HepG2 (cell line): ENCODE results near the gene TMEM258. TPM values are rescaled to one million over a fixed set of nuclear protein-coding genes. Genes with fewer than 3 reads are reported as not detected.

Source experiments
- AKAP8 ChIP-seq: sonication (generic); formaldehyde crosslinking; IDR thresholded peaks from 2 replicates; pipeline ENCODE4 v1.5.1; 2020; ENCODE audit warnings: mild to moderate bottlenecking, missing genetic modification reagents
- ATAD3A ChIP-seq: sonication (generic); formaldehyde crosslinking; IDR thresholded peaks from 2 replicates; pipeline ENCODE4 v1.4.0; 2020; ENCODE audit warnings: missing genetic modification reagents
- CEBPZ ChIP-seq: IDR thresholded peaks from 2 replicates; pipeline ENCODE4 v1.6.1; 2012; ENCODE audit warnings: low read length, improper control_type of control experiment
- CERS6 ChIP-seq: sonication (generic); formaldehyde crosslinking; IDR thresholded peaks from 2 replicates; pipeline ENCODE4 v1.5.0; 2020; ENCODE audit warnings: missing genetic modification reagents
- HIC2 ChIP-seq: sonication (generic); formaldehyde crosslinking; IDR thresholded peaks from 2 replicates; pipeline ENCODE4 v1.9.0; 2022; ENCODE audit warnings: low read depth, missing genetic modification reagents
- HMGXB4 ChIP-seq, 2 experiments: sonication (generic) in 1 of 2; formaldehyde crosslinking in 1 of 2; IDR thresholded peaks; 2 replicates each; pipeline versions ENCODE4 v1.4.0 to v1.6.1; 2018 to 2020; ENCODE audit warnings: missing genetic modification reagents in 2 of 2, borderline replicate concordance in 1 of 2, low read depth in 1 of 2, mild to moderate bottlenecking in 1 of 2, missing biosample characterization in 1 of 2
- JDP2 ChIP-seq: sonication (generic); formaldehyde crosslinking; IDR thresholded peaks from 2 replicates; pipeline ENCODE4 v1.8.1; 2022; ENCODE audit warnings: missing genetic modification reagents, borderline replicate concordance
- KDM2A ChIP-seq: sonication (generic); formaldehyde crosslinking; IDR thresholded peaks from 2 replicates; pipeline ENCODE4 v1.4.0; 2020; ENCODE audit warnings: low read depth, missing genetic modification reagents, borderline replicate concordance
- MEF2D ChIP-seq: sonication (generic); formaldehyde crosslinking; IDR thresholded peaks from 2 replicates; pipeline ENCODE4 v1.5.1; 2020; ENCODE audit warnings: mild to moderate bottlenecking, missing genetic modification reagents
- NFE2L1 ChIP-seq: sonication (generic); formaldehyde crosslinking; IDR thresholded peaks from 2 replicates; pipeline ENCODE4 v1.4.0; 2020; ENCODE audit warnings: missing genetic modification reagents, mild to moderate bottlenecking, borderline replicate concordance
- RAD21 ChIP-seq: fragments of 450-650 bp; formaldehyde crosslinking; IDR thresholded peaks from 2 replicates; pipeline ENCODE4 v1.5.0; 2020; ENCODE audit warnings: mild to moderate bottlenecking
- STAG1 ChIP-seq: sonication (generic); formaldehyde crosslinking; IDR thresholded peaks from 2 replicates; pipeline ENCODE4 v1.4.0; 2020; ENCODE audit warnings: missing genetic modification reagents
- THRA ChIP-seq: sonication (generic); formaldehyde crosslinking; IDR thresholded peaks from 2 replicates; pipeline ENCODE4 v1.4.0; 2020; ENCODE audit warnings: missing genetic modification reagents, borderline replicate concordance
- YY1 ChIP-seq: IDR thresholded peaks from 2 replicates; pipeline ENCODE4 v1.6.1; 2011; ENCODE audit warnings: low read length, low read depth, moderate library complexity, mild to moderate bottlenecking; ENCODE audit not compliant: insufficient read depth, insufficient replicate concordance
- ZNF33B ChIP-seq: sonication (generic); formaldehyde crosslinking; IDR thresholded peaks from 2 replicates; pipeline ENCODE4 v1.5.1; 2020; ENCODE audit warnings: mild to moderate bottlenecking, missing genetic modification reagents
- ZNF501 ChIP-seq: sonication (generic); formaldehyde crosslinking; IDR thresholded peaks from 2 replicates; pipeline ENCODE4 v1.5.1; 2020; ENCODE audit warnings: mild to moderate bottlenecking, moderate library complexity, missing genetic modification reagents
- ZNF570 ChIP-seq: sonication (generic); formaldehyde crosslinking; IDR thresholded peaks from 2 replicates; pipeline ENCODE4 v1.4.0; 2020; ENCODE audit warnings: mild to moderate bottlenecking, missing genetic modification reagents, borderline replicate concordance
- ZNF580 ChIP-seq: IDR thresholded peaks from 2 replicates; pipeline ENCODE4 v1.6.1; 2016; ENCODE audit warnings: low read depth, borderline replicate concordance
- ZNF605 ChIP-seq: sonication (generic); formaldehyde crosslinking; IDR thresholded peaks from 2 replicates; pipeline ENCODE4 v1.8.0; 2022; ENCODE audit warnings: mild to moderate bottlenecking, missing genetic modification reagents
- polyA plus RNA-seq, 8 experiments: library from polyadenylated mRNA; depleted of rRNA in 3 of 8; stranded (reverse) in 7 of 8; unstranded in 1 of 8; fragments of >200 nt; fragmentation: Illumina TruSeq in 4 of 8; extraction: Trizol in 4 of 8; gene quantifications; 2 replicates each; pipeline versions ENCODE4 v1.2.1 to v1.2.3, GENCODE V29; 2011 to 2016; ENCODE audit warnings: low read depth in 4 of 8, missing spikeins in 1 of 8, mixed read lengths in 1 of 8; ENCODE audit not compliant: insufficient read depth in 1 of 8
- total RNA-seq, 5 experiments: library from RNA; depleted of rRNA; stranded (reverse); fragments of >200 nt; fragmentation: Illumina TruSeq; extraction: Trizol; gene quantifications; 2 replicates each; pipeline ENCODE4 v1.2.3, GENCODE V29; 2016; ENCODE audit warnings: low read depth in 1 of 5

The TMEM258 gene
- total and polyA plus RNA-seq, 2 of the 13 experiments (the other 11 are each of a cell fraction or from before 2014, with no cell fraction given) = 175 to 424 TPM

GRCh38 chr11:61787928-61788491, 4.4 kb downstream of the TMEM258 start (continued):
- TF ChIP-seq HIC2 (CRISPR knock-in tag) = peak; percentile 50; the same call in 1 of the 2 replicates
- no peak for TF ChIP-seq ZNF580 (CRISPR knock-in tag)
- no peak for TF ChIP-seq ZNF501 (CRISPR knock-in tag)
- peak; percentile 76 for TF ChIP-seq AKAP8 (CRISPR knock-in tag)
- TF ChIP-seq NFE2L1 (CRISPR knock-in tag) = no peak
- no peak for TF ChIP-seq JDP2 (CRISPR knock-in tag)
- peak; percentile 58; the same call in 1 of the 2 replicates for TF ChIP-seq KDM2A
- no peak for TF ChIP-seq ATAD3A
- TF ChIP-seq ZNF605 (CRISPR knock-in tag) = no peak
- TF ChIP-seq ZNF570 (CRISPR knock-in tag) = no peak
- TF ChIP-seq ZNF33B (CRISPR knock-in tag) = no peak
- TF ChIP-seq YY1 = no peak
- no peak for TF ChIP-seq CERS6 (CRISPR knock-in tag)
- peak in 1 of 2 experiments; percentile 38; a peak in 1 of 4 replicates for TF ChIP-seq HMGXB4 (CRISPR knock-in tag; IDR thresholded peaks at IDR 0.05; ENCODE audit: borderline replicate concordance in 1 of 2, low read depth in 1 of 2)
- TF ChIP-seq STAG1 (CRISPR knock-in tag) = peak; percentile 79
- no peak for TF ChIP-seq THRA (CRISPR knock-in tag)
- no peak for TF ChIP-seq MEF2D (CRISPR knock-in tag)
- TF ChIP-seq CEBPZ = no peak
- peak; percentile 67 for TF ChIP-seq RAD21
